GM10248 (cell line): ENCODE measurements around the gene DNAH10.

ENCODE experiments used
- CTCF ChIA-PET: fragments of 300-600 bp; sonication (Branson Sonifier 250); formaldehyde crosslinking; extraction: SDS; loops from one replicate; lab custom pipeline; 2021; ENCODE audit warnings: antibody characterized with exemption; lab: Yijun Ruan, JAX
- POLR2A ChIA-PET: fragments of 350-650 bp; sonication (Branson Sonifier 250); formaldehyde crosslinking; extraction: SDS; loops from one replicate; lab custom pipeline; 2020; ENCODE audit warnings: antibody characterized with exemption; lab: Yijun Ruan, JAX
- DNase-seq: peaks from one replicate; pipeline ENCODE4 v3.0.0; 2012; ENCODE audit errors: extremely low spot score
- CTCF ChIP-seq: IDR thresholded peaks from 2 replicates; pipeline ENCODE4 v1.5.1; 2012; ENCODE audit warnings: mild to moderate bottlenecking, low read depth; ENCODE audit errors: extremely low read depth, missing control alignments, control extremely low read depth

The DNAH10 gene

GRCh38 chr12:123854232-123854631 lies 92.1 kb downstream of the DNAH10 start:
- no peak for TF ChIP-seq CTCF
- DNase-seq = no peak
- POLR2A ChIA-PET = no interaction called here
- CTCF ChIA-PET = interaction anchor here (0.8 kb wide), 1 partner anchor 19 kb away, joined by 3 read pairs; no protein-coding TSS in a partner anchor

- DNase-seq = no peak
- TF ChIP-seq CTCF = no peak
- POLR2A ChIA-PET = no interaction called here
- CTCF ChIA-PET = no interaction called here
Measured at GRCh38 chr12:123854918-123855317, 92.8 kb downstream of the DNAH10 start.

GRCh38 chr12:123856681-123857080 lies 94.6 kb downstream of the DNAH10 start:
- TF ChIP-seq CTCF = no peak
- DNase-seq = no peak
- ChIA-PET CTCF (no interaction called here), POLR2A (no interaction called here)

- no peak for DNase-seq
Measured at GRCh38 chr12:123858176-123858575, 96.1 kb downstream of the DNAH10 start.

GRCh38 chr12:123859035-123859434 lies 96.9 kb downstream of the DNAH10 start:
- no peak for TF ChIP-seq CTCF
- no peak for DNase-seq
- ChIA-PET CTCF (no interaction called here), POLR2A (no interaction called here)

More at GRCh38 chr12:123858176-123858575, 96.1 kb downstream of the DNAH10 start:
- ChIA-PET CTCF (no interaction called here), POLR2A (no interaction called here)
- TF ChIP-seq CTCF = no peak

GRCh38 chr12:123860377-123860776 lies 98.3 kb downstream of the DNAH10 start:
- ChIA-PET POLR2A (no interaction called here), CTCF (interaction anchor here (1.1 to 1.9 kb wide), 2 partner anchors 10 to 16 kb away, joined by 3 to 5 read pairs; no protein-coding TSS in a partner anchor)
- DNase-seq = no peak
- peak; percentile 2 for TF ChIP-seq CTCF
